ENCODE measurements around the gene RNF19B.

The RNF19B gene

DNA sequence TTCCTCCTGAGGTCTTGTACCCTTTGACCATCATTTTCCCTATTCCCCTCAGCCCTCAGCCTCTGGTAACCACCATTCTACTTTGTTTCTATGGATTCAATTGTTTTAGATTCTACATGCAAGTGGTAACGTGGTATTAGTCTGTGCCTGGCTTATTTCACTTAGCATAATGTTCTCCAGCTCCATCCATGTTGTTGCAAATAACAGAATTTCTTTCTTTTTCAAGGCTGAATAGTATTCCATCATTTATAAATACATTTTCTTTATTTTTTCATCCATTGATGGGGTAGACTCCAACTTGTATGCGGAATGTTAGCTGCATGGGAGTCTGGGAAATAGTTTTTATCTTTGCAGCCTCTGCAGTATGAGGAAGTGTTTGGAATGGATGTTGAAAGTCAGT, 37.2 kb downstream of the RNF19B start:
- TF ChIP-seq CREB1 (IDR thresholded peaks at IDR 0.05; ENCODE audit: low read depth) (no peak), FOXM1 (IDR thresholded peaks at IDR 0.05; ENCODE audit: borderline replicate concordance, low read depth) (no peak), ZBTB7A (IDR thresholded peaks at IDR 0.05; ENCODE audit: low read depth) (no peak), NFIC (IDR thresholded peaks at IDR 0.05) (no peak)
- TF ChIP-seq, protein P1, sequence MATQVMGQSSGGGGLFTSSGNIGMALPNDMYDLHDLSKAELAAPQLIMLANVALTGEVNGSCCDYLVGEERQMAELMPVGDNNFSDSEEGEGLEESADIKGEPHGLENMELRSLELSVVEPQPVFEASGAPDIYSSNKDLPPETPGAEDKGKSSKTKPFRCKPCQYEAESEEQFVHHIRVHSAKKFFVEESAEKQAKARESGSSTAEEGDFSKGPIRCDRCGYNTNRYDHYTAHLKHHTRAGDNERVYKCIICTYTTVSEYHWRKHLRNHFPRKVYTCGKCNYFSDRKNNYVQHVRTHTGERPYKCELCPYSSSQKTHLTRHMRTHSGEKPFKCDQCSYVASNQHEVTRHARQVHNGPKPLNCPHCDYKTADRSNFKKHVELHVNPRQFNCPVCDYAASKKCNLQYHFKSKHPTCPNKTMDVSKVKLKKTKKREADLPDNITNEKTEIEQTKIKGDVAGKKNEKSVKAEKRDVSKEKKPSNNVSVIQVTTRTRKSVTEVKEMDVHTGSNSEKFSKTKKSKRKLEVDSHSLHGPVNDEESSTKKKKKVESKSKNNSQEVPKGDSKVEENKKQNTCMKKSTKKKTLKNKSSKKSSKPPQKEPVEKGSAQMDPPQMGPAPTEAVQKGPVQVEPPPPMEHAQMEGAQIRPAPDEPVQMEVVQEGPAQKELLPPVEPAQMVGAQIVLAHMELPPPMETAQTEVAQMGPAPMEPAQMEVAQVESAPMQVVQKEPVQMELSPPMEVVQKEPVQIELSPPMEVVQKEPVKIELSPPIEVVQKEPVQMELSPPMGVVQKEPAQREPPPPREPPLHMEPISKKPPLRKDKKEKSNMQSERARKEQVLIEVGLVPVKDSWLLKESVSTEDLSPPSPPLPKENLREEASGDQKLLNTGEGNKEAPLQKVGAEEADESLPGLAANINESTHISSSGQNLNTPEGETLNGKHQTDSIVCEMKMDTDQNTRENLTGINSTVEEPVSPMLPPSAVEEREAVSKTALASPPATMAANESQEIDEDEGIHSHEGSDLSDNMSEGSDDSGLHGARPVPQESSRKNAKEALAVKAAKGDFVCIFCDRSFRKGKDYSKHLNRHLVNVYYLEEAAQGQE (IDR thresholded peaks at IDR 0.05; ENCODE audit: low read depth): no peak
- TF ChIP-seq, protein P2, sequence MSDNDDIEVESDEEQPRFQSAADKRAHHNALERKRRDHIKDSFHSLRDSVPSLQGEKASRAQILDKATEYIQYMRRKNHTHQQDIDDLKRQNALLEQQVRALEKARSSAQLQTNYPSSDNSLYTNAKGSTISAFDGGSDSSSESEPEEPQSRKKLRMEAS (IDR thresholded peaks at IDR 0.05): no peak
- TF ChIP-seq, protein P3, sequence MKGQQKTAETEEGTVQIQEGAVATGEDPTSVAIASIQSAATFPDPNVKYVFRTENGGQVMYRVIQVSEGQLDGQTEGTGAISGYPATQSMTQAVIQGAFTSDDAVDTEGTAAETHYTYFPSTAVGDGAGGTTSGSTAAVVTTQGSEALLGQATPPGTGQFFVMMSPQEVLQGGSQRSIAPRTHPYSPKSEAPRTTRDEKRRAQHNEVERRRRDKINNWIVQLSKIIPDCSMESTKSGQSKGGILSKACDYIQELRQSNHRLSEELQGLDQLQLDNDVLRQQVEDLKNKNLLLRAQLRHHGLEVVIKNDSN (IDR thresholded peaks at IDR 0.05): no peak

DNA sequence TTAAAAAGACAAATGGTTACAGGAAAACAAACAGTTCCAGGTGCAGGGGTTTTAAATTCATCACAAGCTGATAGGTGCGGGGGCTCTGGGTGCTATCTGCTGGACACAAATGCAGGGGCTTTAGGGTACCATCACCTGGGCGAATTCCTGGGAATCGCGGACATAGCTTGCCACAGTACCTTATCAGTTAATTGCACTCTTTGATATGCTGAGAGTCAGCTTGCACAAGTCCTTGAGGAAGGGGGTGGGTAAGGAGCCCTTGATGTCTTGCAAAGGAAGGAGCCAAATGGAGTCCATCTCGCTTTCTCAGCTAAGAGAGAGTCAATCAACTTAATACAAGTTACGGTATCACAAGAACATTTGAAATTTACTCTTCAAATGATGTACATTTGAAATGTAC, 38.0 kb downstream of the RNF19B start:
- no peak for TF ChIP-seq EP300 (IDR thresholded peaks at IDR 0.05; ENCODE audit: borderline replicate concordance)
- no peak for TF ChIP-seq NFIC (IDR thresholded peaks at IDR 0.05)
- TF ChIP-seq, protein P2 (IDR thresholded peaks at IDR 0.05): no peak
- TF ChIP-seq, protein P1 (IDR thresholded peaks at IDR 0.05; ENCODE audit: low read depth): no peak
- no peak for TF ChIP-seq CEBPB (IDR thresholded peaks at IDR 0.05)
- TF ChIP-seq EGR1 (IDR thresholded peaks at IDR 0.05): no peak
- no peak for TF ChIP-seq ZBTB7A (IDR thresholded peaks at IDR 0.05; ENCODE audit: low read depth)
- TF ChIP-seq TEAD4 (IDR thresholded peaks at IDR 0.05): no peak
- no peak for TF ChIP-seq YY1 (IDR thresholded peaks at IDR 0.05; ENCODE audit: low read depth)
- no peak for TF ChIP-seq FOXM1 (IDR thresholded peaks at IDR 0.05; ENCODE audit: borderline replicate concordance, low read depth)
- no peak for TF ChIP-seq RAD21 (IDR thresholded peaks at IDR 0.05; ENCODE audit: low read depth)
- no peak for TF ChIP-seq CREB1 (IDR thresholded peaks at IDR 0.05; ENCODE audit: low read depth)
- no peak for TF ChIP-seq TCF12 (IDR thresholded peaks at IDR 0.05; ENCODE audit: low read depth)
- TF ChIP-seq, protein P3 (IDR thresholded peaks at IDR 0.05): no peak
- TF ChIP-seq TAF1 (IDR thresholded peaks at IDR 0.05; ENCODE audit: low read depth): no peak

DNA sequence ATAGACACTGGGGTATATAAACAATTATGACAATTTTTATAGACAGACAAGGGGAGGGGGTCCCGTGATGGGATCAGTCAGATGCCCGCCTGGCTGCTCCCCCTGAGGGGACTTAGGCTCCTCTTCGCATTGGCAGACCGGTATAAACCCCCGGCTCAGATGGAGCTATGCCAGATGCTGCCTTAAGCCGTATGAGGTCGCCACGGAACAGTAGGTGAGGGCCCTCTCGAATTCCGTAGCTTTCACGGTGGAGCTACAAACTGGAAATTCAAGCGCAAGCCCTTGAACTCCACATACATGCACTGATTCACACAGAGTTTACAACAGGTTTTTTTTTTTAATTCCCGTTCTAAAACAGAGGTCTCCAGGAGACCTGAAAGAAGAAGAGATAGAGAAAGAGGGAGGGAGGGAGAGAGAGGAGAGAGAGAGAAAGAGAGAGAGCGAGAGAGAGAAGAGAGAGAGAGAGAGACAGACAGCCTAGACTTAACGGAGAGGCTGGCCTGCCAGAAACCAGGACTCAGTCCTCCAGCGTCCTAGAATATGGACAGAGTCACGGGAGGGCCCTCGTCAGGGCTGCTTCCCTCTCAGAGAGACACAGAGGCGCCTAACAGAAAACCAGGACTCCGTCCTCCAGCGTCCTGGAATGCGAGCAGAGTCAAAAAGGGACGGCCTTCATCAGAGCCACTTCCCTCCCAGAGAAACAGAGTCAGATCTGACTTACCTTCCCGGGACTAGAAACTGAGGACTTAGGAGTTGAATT, 39.0 kb downstream of the RNF19B start:
- TF ChIP-seq CREB1 (IDR thresholded peaks at IDR 0.05; ENCODE audit: low read depth) (no peak), FOXM1 (IDR thresholded peaks at IDR 0.05; ENCODE audit: borderline replicate concordance, low read depth) (no peak), RAD21 (IDR thresholded peaks at IDR 0.05; ENCODE audit: low read depth) (no peak), EP300 (IDR thresholded peaks at IDR 0.05; ENCODE audit: borderline replicate concordance) (no peak), YY1 (IDR thresholded peaks at IDR 0.05; ENCODE audit: low read depth) (no peak), EGR1 (IDR thresholded peaks at IDR 0.05) (no peak), TEAD4 (IDR thresholded peaks at IDR 0.05) (no peak), TAF1 (IDR thresholded peaks at IDR 0.05; ENCODE audit: low read depth) (no peak)
- TF ChIP-seq, protein P2 (IDR thresholded peaks at IDR 0.05): no peak
- TF ChIP-seq, protein P1 (IDR thresholded peaks at IDR 0.05; ENCODE audit: low read depth): no peak

DNA sequence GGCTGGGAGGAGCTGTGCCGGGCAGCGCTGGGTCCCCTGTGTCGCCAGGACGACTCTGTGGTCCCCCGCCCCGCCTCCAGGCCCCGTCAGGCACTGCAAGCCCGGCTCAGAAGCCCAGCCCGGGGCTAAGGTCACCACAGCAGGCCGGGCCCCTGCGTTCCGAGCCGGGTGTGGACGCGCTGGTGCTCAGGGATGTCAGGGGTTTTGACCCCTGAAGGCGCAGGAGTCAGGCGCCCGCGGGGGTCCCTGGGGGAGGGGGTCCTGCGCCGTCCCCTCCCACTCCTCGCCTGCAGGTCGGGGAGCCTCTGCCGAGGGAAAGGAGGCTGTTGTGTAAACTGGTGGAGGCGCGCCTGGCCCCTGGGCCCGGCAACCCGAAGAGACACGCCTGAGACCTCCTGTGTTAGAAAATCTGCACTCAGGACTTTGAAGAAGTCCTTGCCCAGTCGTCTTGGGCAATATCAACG, 39.7 kb downstream of the RNF19B start:
- TF ChIP-seq, protein P2 (IDR thresholded peaks at IDR 0.05): no peak
- no peak for TF ChIP-seq CEBPB (IDR thresholded peaks at IDR 0.05)
- TF ChIP-seq, protein P3 (IDR thresholded peaks at IDR 0.05): no peak
- no peak for TF ChIP-seq CREB1 (IDR thresholded peaks at IDR 0.05; ENCODE audit: low read depth)
- TF ChIP-seq FOXM1 (IDR thresholded peaks at IDR 0.05; ENCODE audit: borderline replicate concordance, low read depth): no peak
- TF ChIP-seq EGR1 (IDR thresholded peaks at IDR 0.05): no peak
- no peak for TF ChIP-seq TCF12 (IDR thresholded peaks at IDR 0.05; ENCODE audit: low read depth)
- no peak for TF ChIP-seq TEAD4 (IDR thresholded peaks at IDR 0.05)
- TF ChIP-seq EP300 (IDR thresholded peaks at IDR 0.05; ENCODE audit: borderline replicate concordance): no peak
- no peak for TF ChIP-seq YY1 (IDR thresholded peaks at IDR 0.05; ENCODE audit: low read depth)
- no peak for TF ChIP-seq ZBTB7A (IDR thresholded peaks at IDR 0.05; ENCODE audit: low read depth)
- TF ChIP-seq NFIC (IDR thresholded peaks at IDR 0.05): no peak
- TF ChIP-seq, protein P1 (IDR thresholded peaks at IDR 0.05; ENCODE audit: low read depth): no peak
- TF ChIP-seq RAD21 (IDR thresholded peaks at IDR 0.05; ENCODE audit: low read depth): no peak
- TF ChIP-seq TAF1 (IDR thresholded peaks at IDR 0.05; ENCODE audit: low read depth): no peak
